HepG2 (cell line): ENCODE results near the gene CDKL2. TPM values are rescaled to one million over a fixed set of nuclear protein-coding genes. Genes with fewer than 3 reads are reported as not detected.

ENCODE experiments used
- ASH2L ChIP-seq: fragments of 300-600, 200-600 bp; sonication (generic); IDR thresholded peaks from 2 replicates; pipeline ENCODE4 v1.7.0; 2017; ENCODE audit warnings: low read depth, mild to moderate bottlenecking, moderate library complexity, mixed read lengths, low read length; ENCODE audit not compliant: insufficient read length
- ATF1 ChIP-seq: IDR thresholded peaks from 2 replicates; pipeline ENCODE4 v1.6.1; 2016; ENCODE audit warnings: mild to moderate bottlenecking, control low read depth
- ATRX ChIP-seq: sonication (generic); formaldehyde crosslinking; IDR thresholded peaks from 2 replicates; pipeline ENCODE4 v1.4.0; 2020; ENCODE audit warnings: missing genetic modification reagents, borderline replicate concordance
- CBX5 ChIP-seq: sonication (generic); formaldehyde crosslinking; IDR thresholded peaks from 2 replicates; pipeline ENCODE4 v1.4.0; 2020; ENCODE audit warnings: missing genetic modification reagents, borderline replicate concordance
- CCDC6 ChIP-seq: sonication (generic); formaldehyde crosslinking; IDR thresholded peaks from 2 replicates; pipeline ENCODE4 v1.8.1; 2022; ENCODE audit warnings: mild to moderate bottlenecking, missing genetic modification reagents, moderate library complexity
- GLI4 ChIP-seq: sonication (generic); formaldehyde crosslinking; IDR thresholded peaks from 2 replicates; pipeline ENCODE4 v1.5.1; 2020; ENCODE audit warnings: missing genetic modification reagents, mild to moderate bottlenecking, moderate library complexity, borderline replicate concordance
- GZF1 ChIP-seq: sonication (generic); formaldehyde crosslinking; IDR thresholded peaks from 2 replicates; pipeline ENCODE4 v1.5.1; 2020; ENCODE audit warnings: mild to moderate bottlenecking, missing genetic modification reagents
- HDAC1 ChIP-seq: sonication (generic); formaldehyde crosslinking; IDR thresholded peaks from 2 replicates; pipeline ENCODE4 v1.5.1; 2020; ENCODE audit warnings: mild to moderate bottlenecking, missing genetic modification reagents
- KDM3A ChIP-seq: IDR thresholded peaks from 2 replicates; pipeline ENCODE4 v1.6.1; 2018; ENCODE audit warnings: low read depth, missing compliant biosample characterization
- MAFK ChIP-seq, 2 experiments: IDR thresholded peaks in 1 of 2; conservative IDR thresholded peaks in 1 of 2; 2 replicates each; pipeline ENCODE4 v1.6.1; 2011; ENCODE audit warnings: improper control_type of control experiment in 2 of 2, low read length in 2 of 2
- MEIS2 ChIP-seq: sonication (generic); formaldehyde crosslinking; IDR thresholded peaks from 2 replicates; pipeline ENCODE4 v1.9.0; 2021; ENCODE audit warnings: mild to moderate bottlenecking, missing genetic modification reagents
- NR2F2 ChIP-seq: IDR thresholded peaks from 2 replicates; pipeline ENCODE4 v1.6.1; 2012; ENCODE audit warnings: low read depth, inconsistent platforms, borderline replicate concordance
- RBAK ChIP-seq: sonication (generic); formaldehyde crosslinking; IDR thresholded peaks from 2 replicates; pipeline ENCODE4 v1.5.1; 2020; ENCODE audit warnings: mild to moderate bottlenecking, missing genetic modification reagents
- U2AF2 ChIP-seq: fragments of 200-400 bp; formaldehyde crosslinking; IDR thresholded peaks from 2 replicates; pipeline ENCODE4 v1.6.1; 2017; ENCODE audit warnings: low read depth, mild to moderate bottlenecking, low read length
- ZBTB3 ChIP-seq: sonication (generic); formaldehyde crosslinking; IDR thresholded peaks from 2 replicates; pipeline ENCODE4 v1.4.0; 2020; ENCODE audit warnings: low read depth, mild to moderate bottlenecking, moderate library complexity, missing genetic modification reagents, borderline replicate concordance
- ZNF549 ChIP-seq: sonication (generic); formaldehyde crosslinking; IDR thresholded peaks from 2 replicates; pipeline ENCODE4 v1.5.0; 2020; ENCODE audit warnings: missing genetic modification reagents
- ZNF562 ChIP-seq: sonication (generic); formaldehyde crosslinking; IDR thresholded peaks from 2 replicates; pipeline ENCODE4 v1.8.0; 2022; ENCODE audit warnings: missing genetic modification reagents, borderline replicate concordance
- ZNF709 ChIP-seq: sonication (generic); formaldehyde crosslinking; IDR thresholded peaks from 2 replicates; pipeline ENCODE4 v1.5.0; 2020; ENCODE audit warnings: mild to moderate bottlenecking, missing genetic modification reagents
- polyA plus RNA-seq, 8 experiments: library from polyadenylated mRNA; depleted of rRNA in 3 of 8; stranded (reverse) in 7 of 8; unstranded in 1 of 8; fragments of >200 nt; fragmentation: Illumina TruSeq in 4 of 8; extraction: Trizol in 4 of 8; gene quantifications; 2 replicates each; pipeline versions ENCODE4 v1.2.1 to v1.2.3, GENCODE V29; 2011 to 2016; ENCODE audit warnings: low read depth in 4 of 8, missing spikeins in 1 of 8, mixed read lengths in 1 of 8; ENCODE audit not compliant: insufficient read depth in 1 of 8
- total RNA-seq, 5 experiments: library from RNA; depleted of rRNA; stranded (reverse); fragments of >200 nt; fragmentation: Illumina TruSeq; extraction: Trizol; gene quantifications; 2 replicates each; pipeline ENCODE4 v1.2.3, GENCODE V29; 2016; ENCODE audit warnings: low read depth in 1 of 5
- TF ChIP-seq, protein P1 (sequence below): sonication (generic); formaldehyde crosslinking; IDR thresholded peaks from 2 replicates; pipeline ENCODE4 v1.4.0; 2020; ENCODE audit warnings: missing genetic modification reagents, mild to moderate bottlenecking, borderline replicate concordance
- TF ChIP-seq, protein P2 (sequence below): sonication (generic); formaldehyde crosslinking; IDR thresholded peaks from 2 replicates; pipeline ENCODE4 v1.4.0; 2020; ENCODE audit warnings: mild to moderate bottlenecking, missing genetic modification reagents
- TF ChIP-seq, protein P3 (sequence below): sonication (generic); formaldehyde crosslinking; IDR thresholded peaks from 2 replicates; pipeline ENCODE4 v1.5.0; 2020; ENCODE audit warnings: missing genetic modification reagents, mild to moderate bottlenecking, borderline replicate concordance
- TF ChIP-seq, protein P4 (sequence below): sonication (generic); formaldehyde crosslinking; IDR thresholded peaks from 2 replicates; pipeline ENCODE4 v1.5.0; 2020; ENCODE audit warnings: mild to moderate bottlenecking, missing genetic modification reagents

CDKL2 gene
- total and polyA plus RNA-seq, 2 of the 13 experiments (the other 11 are each of a cell fraction or from before 2014, with no cell fraction given), result not detected

DNA sequence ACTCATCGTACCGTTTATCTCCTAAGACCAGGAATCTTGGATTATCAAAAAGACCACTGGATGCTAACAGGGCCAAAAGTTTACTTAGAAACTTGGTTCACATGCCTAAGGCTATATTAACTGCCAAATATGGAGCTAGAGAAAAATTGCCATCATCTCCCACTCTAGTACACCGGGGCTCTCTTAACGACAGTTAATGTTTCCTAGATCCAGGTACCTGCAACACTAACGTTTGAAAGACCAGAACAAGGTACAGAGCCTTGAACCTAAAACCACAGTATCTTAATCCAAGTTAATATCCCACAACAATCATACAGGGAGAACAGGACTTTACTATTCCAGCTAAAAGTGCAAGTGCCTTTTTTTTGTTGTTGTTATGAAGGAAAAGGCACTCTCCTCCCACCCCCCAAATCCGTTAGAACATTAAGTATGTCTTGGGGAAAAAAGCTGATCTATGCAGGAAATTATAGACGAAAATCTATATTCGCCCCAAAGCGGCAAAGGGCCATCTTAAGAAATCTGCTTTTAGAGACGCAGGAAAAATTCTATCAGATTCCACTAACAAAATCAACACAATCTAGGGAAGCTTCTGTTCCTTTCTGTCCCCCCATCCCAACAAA, 41.6 kb upstream of the CDKL2 start (continued):
- no peak for TF ChIP-seq CBX5 (CRISPR knock-in tag)
- no peak for TF ChIP-seq RBAK (CRISPR knock-in tag)
- TF ChIP-seq HDAC1, result 0 out of 2 replicates have a peak, but pooled peaks have one; percentile 19
- TF ChIP-seq NR2F2, result no peak
- TF ChIP-seq KDM3A, result no peak
- TF ChIP-seq, protein P1, sequence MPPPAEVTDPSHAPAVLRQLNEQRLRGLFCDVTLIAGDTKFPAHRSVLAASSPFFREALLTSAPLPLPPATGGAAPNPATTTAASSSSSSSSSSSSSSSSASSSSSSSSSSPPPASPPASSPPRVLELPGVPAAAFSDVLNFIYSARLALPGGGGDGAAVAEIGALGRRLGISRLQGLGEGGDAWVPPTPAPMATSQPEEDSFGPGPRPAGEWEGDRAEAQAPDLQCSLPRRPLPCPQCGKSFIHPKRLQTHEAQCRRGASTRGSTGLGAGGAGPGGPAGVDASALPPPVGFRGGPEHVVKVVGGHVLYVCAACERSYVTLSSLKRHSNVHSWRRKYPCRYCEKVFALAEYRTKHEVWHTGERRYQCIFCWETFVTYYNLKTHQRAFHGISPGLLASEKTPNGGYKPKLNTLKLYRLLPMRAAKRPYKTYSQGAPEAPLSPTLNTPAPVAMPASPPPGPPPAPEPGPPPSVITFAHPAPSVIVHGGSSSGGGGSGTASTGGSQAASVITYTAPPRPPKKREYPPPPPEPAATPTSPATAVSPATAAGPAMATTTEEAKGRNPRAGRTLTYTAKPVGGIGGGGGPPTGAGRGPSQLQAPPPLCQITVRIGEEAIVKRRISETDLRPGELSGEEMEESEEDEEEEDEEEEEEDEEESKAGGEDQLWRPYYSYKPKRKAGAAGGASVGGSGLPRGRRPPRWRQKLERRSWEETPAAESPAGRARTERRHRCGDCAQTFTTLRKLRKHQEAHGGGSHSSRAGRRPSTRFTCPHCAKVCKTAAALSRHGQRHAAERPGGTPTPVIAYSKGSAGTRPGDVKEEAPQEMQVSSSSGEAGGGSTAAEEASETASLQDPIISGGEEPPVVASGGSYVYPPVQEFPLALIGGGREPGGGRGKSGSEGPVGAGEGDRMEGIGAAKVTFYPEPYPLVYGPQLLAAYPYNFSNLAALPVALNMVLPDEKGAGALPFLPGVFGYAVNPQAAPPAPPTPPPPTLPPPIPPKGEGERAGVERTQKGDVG (CRISPR knock-in tag), result no peak
- no peak for TF ChIP-seq GZF1 (CRISPR knock-in tag)
- TF ChIP-seq CCDC6 (CRISPR knock-in tag), result no peak
- TF ChIP-seq, protein P2, sequence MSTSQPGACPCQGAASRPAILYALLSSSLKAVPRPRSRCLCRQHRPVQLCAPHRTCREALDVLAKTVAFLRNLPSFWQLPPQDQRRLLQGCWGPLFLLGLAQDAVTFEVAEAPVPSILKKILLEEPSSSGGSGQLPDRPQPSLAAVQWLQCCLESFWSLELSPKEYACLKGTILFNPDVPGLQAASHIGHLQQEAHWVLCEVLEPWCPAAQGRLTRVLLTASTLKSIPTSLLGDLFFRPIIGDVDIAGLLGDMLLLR, result no peak
- no peak for TF ChIP-seq ATF1 (CRISPR knock-in tag)
- no peak for TF ChIP-seq GLI4 (CRISPR knock-in tag)
- TF ChIP-seq ATRX (CRISPR knock-in tag), result no peak
- no peak for TF ChIP-seq U2AF2
- no peak for TF ChIP-seq ZNF562 (CRISPR knock-in tag)
- TF ChIP-seq ZNF549, result no peak
- TF ChIP-seq ZNF709 (CRISPR knock-in tag), result peak; percentile 87; the same call in 1 of the 2 replicates
- TF ChIP-seq MEIS2 (CRISPR knock-in tag), result no peak
- TF ChIP-seq ASH2L, result no peak
- TF ChIP-seq MAFK (conservative IDR thresholded peaks at IDR 0.05 in 1 of 2, IDR thresholded peaks at IDR 0.05 in 1 of 2; ENCODE audit: low read length in 2 of 2), result peak in 1 of 2 experiments; percentile 55; a peak in 3 of 4 replicates
- TF ChIP-seq, protein P3, sequence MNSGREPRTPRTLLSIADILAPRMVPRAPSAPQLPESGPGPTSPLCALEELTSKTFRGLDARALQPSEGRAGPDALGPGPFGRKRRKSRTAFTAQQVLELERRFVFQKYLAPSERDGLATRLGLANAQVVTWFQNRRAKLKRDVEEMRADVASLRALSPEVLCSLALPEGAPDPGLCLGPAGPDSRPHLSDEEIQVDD (CRISPR knock-in tag), result no peak
- TF ChIP-seq, protein P4, sequence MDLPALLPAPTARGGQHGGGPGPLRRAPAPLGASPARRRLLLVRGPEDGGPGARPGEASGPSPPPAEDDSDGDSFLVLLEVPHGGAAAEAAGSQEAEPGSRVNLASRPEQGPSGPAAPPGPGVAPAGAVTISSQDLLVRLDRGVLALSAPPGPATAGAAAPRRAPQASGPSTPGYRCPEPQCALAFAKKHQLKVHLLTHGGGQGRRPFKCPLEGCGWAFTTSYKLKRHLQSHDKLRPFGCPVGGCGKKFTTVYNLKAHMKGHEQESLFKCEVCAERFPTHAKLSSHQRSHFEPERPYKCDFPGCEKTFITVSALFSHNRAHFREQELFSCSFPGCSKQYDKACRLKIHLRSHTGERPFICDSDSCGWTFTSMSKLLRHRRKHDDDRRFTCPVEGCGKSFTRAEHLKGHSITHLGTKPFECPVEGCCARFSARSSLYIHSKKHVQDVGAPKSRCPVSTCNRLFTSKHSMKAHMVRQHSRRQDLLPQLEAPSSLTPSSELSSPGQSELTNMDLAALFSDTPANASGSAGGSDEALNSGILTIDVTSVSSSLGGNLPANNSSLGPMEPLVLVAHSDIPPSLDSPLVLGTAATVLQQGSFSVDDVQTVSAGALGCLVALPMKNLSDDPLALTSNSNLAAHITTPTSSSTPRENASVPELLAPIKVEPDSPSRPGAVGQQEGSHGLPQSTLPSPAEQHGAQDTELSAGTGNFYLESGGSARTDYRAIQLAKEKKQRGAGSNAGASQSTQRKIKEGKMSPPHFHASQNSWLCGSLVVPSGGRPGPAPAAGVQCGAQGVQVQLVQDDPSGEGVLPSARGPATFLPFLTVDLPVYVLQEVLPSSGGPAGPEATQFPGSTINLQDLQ (CRISPR knock-in tag), result no peak
- no peak for TF ChIP-seq ZBTB3 (CRISPR knock-in tag)
